ENCODE data around the gene SLC17A2.

- TF ChIP-seq CTCF (IDR thresholded peaks at IDR 0.05; ENCODE audit: low read depth, low read length, poor library complexity, severe bottlenecking) = no peak
- TF ChIP-seq EZH2phosphoT487 (IDR thresholded peaks at IDR 0.05; ENCODE audit: borderline replicate concordance, low read length) = no peak
Observed at GRCh38 chr6:25966711-25967110, 36.2 kb upstream of the SLC17A2 start.

Measured in DOHH2 (cell line).